HG03159 (cell line): ENCODE results near the gene ZNF618.

Experiments
- ATAC-seq: cut with Tn5 transposase; IDR thresholded peaks from one replicate; pipeline ENCODE4 v1.9.1; 2021; ENCODE audit warnings: mild to moderate bottlenecking, moderate library complexity; ENCODE audit not compliant: unreplicated experiment

The ZNF618 gene

GRCh38 chr9:114090798-114091197 lies 214.7 kb downstream of the ZNF618 start:
- ATAC-seq = no peak

DNA sequence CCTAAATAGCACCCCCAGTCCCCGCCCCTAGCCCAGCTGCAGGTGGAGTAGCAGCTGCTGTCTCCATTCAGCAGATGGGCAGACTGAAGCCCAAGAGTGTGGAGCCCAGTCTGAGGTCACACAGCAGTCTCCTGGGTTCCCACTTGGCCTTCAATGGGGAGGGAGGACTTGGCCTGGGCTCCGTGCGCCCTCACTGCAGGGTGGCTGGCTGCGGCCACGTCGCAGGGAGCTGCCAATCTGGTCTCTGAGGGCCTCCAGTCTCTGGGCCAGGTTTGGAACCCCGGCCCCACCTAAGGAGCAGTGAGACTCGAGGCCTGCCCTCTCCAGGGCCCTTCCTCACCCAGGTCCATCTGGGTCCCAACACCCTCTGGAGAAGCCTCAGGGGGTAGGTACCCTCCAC lies 215.6 kb downstream of the ZNF618 start:
- ATAC-seq = no peak

DNA sequence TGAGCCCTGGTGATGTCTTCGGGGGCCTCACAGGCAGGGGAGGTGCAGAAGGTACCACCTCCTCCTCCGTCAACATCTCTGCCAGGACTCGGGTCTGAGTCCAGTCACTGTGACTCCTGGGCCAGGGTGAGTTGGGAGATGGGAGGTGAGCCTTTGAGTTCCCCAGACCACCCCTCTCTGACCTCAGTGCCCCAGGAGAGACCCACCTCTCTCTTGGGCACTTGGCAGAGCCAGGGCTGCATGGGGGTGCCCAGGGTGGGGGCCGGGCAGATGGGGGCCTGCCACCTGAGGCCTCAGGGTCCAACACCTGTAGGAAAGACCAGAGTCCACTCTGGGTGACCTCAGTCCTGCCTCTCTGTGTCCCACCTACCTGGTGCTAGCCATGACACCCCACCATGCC lies 216.2 kb downstream of the ZNF618 start:
- ATAC-seq = no peak

- ATAC-seq = no peak
Measured at GRCh38 chr9:114093031-114093471, 216.9 kb downstream of the ZNF618 start.

DNA sequence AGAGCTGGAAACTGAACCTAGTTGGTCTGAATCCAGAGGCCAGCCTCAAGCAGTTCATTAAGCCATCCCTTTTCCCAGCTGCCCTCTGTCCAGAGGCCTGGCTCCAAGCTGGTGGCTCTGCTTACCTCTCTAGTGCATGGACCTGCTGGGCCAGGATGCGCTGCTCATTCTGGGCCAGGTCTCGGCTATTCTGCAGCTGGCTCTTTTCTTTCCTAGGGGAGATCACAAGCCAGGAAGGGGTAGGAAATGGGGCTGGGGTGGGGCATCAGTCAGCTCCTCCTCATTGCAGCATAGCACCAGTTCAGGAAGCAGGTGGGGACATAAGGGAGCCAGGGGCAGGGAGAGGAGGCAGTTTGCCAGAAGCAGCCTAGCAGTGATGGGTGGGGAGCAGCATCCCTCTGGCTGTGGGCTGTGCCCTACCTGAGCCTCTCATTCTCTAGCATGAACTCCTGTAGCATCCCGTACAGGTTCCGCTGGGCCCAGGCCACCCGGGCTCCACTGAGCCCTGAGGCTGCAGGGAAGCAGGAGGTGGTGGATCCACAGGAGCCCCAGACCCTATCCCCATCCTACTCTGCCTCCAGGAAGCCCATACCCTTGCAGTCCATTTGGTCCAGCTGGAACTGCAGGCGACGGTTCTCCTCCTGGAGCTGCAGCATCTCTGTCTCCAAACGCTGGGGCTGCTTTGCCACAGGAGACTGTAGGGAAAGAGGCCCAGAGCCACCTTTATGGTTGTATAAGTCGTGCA lies 217.8 kb downstream of the ZNF618 start:
- ATAC-seq = no peak

DNA sequence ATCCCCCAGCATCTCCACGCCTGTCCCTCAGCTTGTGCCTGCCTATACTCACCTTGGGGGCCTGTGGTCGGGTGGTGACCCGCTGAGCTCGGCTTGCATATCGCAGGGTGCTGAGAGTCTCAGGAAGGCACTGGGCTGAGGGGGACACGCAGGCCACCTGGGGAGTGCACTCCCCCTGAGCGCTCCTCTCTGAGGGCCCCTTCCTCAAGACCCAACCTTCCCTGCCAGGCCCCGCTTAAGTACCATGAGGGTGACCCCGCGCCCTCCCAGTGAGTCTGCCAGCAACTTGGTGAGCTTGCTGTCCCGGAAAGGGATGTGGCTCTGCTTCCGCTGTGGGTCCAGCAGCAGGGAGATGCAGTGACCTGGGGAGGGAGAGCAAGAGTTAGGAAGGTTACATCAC lies 218.9 kb downstream of the ZNF618 start:
- ATAC-seq = no peak

DNA sequence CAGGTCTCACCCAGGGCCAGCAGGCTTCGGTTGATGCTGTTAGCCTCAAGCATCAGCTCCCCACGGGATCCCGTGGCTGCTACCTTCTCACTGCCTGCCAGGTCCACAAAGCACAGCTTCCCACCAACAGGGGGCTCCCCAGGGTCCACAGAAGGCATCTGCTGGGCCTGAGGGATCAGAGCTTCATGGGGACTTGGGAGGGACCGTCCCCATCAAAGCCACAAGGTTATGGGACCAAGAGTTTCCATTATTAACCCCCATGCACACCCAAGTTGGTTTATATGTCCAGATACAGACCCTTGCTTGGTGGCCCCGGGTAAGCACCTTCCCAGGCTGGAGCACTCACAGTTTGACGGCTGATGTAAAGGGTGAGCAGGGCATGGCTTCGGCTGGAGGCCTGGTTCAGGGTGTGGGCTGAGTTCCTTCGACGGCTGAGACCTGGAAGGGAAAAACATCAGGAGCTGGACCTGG lies 220.0 kb downstream of the ZNF618 start:
- no peak for ATAC-seq

- ATAC-seq = no peak
Measured at GRCh38 chr9:114096866-114097612, 220.9 kb downstream of the ZNF618 start.

- no peak for ATAC-seq
Measured at GRCh38 chr9:114097613-114098020, 221.5 kb downstream of the ZNF618 start.

DNA sequence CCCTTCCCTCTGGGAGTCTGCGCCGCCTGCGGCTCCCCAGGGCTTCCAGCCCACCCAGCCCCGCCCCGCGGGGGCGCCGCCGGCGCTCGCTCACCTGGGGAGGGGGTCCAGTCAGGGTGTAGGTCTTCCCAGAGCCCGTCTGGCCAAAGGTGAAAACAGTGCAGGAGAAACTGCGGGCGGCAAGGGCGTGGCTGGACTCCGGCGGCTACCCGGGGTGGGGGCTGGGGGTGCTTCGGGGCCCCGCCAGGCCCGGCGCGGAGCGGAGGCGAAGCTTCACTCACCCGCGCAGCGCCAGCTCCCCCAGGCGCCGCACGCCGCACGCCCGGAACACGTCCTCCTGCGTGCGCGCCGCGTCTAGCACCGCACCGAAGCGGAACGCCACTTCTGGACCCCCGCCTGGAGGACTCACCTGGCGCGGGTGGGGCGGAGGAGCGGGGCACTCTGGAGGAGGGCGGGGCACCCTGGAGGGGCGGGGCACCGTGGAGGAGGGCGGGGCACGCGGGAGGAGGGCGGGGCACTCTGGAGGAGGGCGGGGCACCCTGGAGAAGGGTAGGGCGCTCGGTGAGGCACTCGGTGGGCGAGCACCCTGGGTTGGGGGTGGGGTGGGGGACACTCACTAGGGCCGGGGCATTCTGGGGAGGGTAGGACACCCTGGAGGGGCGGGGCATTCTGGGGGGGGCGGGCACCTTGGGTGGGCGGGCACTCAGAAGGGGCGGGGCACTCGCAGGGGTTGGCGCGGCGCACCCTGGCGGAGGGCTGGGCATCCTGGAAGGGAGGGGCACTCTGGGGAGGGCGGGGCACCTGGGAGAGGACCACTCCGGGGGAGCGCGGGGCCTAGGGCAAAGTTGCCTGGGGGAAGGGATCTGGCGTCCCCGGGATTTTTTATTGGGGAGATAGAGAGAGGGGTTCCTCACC lies 222.2 kb downstream of the ZNF618 start:
- ATAC-seq = no peak

- no peak for ATAC-seq
Measured at GRCh38 chr9:114098936-114099668, 223.0 kb downstream of the ZNF618 start, which contains the start of gene KIF12. Gene KIF12 (minus strand): TSS chr9:114099292. CDS start chr9:114099276, 16 bp downstream.

GRCh38 chr9:114099669-114100270 lies 223.7 kb downstream of the ZNF618 start:
- no peak for ATAC-seq

DNA sequence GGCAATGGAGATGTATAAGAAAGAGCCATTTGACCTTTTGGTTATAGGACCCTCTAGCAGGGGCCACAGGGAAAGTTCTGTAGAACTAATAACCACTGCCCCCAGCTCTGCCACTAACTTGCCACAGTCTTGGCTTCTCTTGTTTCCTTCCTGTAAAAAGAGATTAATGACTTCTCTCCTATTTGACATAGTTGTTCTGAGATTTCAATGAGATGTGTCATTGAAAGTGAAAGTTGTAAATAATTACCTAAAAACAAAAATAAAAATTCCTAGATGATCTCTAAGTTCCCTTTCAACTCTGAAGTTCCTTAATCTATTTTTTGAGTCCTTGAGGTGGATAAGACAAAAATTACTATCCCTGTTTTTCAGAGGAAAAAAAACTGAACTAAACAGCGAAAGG lies 224.4 kb downstream of the ZNF618 start:
- ATAC-seq = no peak

- ATAC-seq = no peak
Measured at GRCh38 chr9:114102484-114102883, 226.4 kb downstream of the ZNF618 start.

GRCh38 chr9:114105236-114105635 lies 229.1 kb downstream of the ZNF618 start:
- no peak for ATAC-seq
